ENCODE measurements around the gene DNMT3A. TPM values are rescaled to one million over a fixed set of nuclear protein-coding genes. Genes with fewer than 3 reads are reported as not detected.

DNMT3A gene
- total and polyA plus RNA-seq, 2 experiments from 2014 or later, result 47.2 to 80.4 TPM

- no peaks in the 10 kb centered on the region; the same call in 1 of the 2 replicates for H3K36me3 ChIP-seq (ENCODE audit: insufficient read depth)
- no peaks in the 10 kb centered on the region for H3K36me3 Mint-ChIP-seq (ENCODE audit: low read depth)
- no peak overlapping the region for H3K4me2 ChIP-seq
- H3K4me1 ChIP-seq (ENCODE audit: insufficient read depth), result peaks cover 10% of the 10 kb centered on the region
- no peaks in the 10 kb centered on the region for H3K27me3 ChIP-seq (ENCODE audit: insufficient read depth)
- no peak overlapping the region for H3K27ac ChIP-seq (ENCODE audit: low read depth)
- H4K20me1 ChIP-seq (replicated peaks; ENCODE audit: insufficient read depth), result no peaks in the 10 kb centered on the region
- DNase-seq (ENCODE audit: low spot score) (no peak), ATAC-seq (no peak)
- no peak overlapping the region for H3K27ac Mint-ChIP-seq
- no peaks in the 10 kb centered on the region for H3K79me2 ChIP-seq (replicated peaks; ENCODE audit: insufficient read depth)
- H3K9me2 ChIP-seq (ENCODE audit: insufficient read depth), result no peaks in the 10 kb centered on the region
- peaks cover 30% of the 10 kb centered on the region for H3K4me1 Mint-ChIP-seq
- H3K9me3 Mint-ChIP-seq, result no peaks in the 10 kb centered on the region
- H3F3A ChIP-seq (replicated peaks; ENCODE audit: low read depth), result no peaks in the 10 kb centered on the region
- peaks cover 17% of the 10 kb centered on the region for H3K27me3 Mint-ChIP-seq (ENCODE audit: insufficient read depth, low read depth, poor library complexity)
- H3K4me3 Mint-ChIP-seq, result no peak overlapping the region
- H3K4me3 ChIP-seq, result no peak overlapping the region
- H2AFZ ChIP-seq, result no peak overlapping the region
- TF ChIP-seq CTCF (conservative IDR thresholded peaks at IDR 0.05; ENCODE audit: low read depth in 2 of 2) (no peak), ZNF114 (CRISPR knock-in tag; IDR thresholded peaks at IDR 0.05) (no peak), POLR2AphosphoS5 (IDR thresholded peaks at IDR 0.05; ENCODE audit: low read depth) (no peak), EZH2 (IDR thresholded peaks at IDR 0.05; ENCODE audit: low read depth, unreplicated experiment) (no peak), ZNF462 (CRISPR knock-in tag; IDR thresholded peaks at IDR 0.05) (no peak)
Observed at GRCh38 chr2:25290811-25291495, 50.8 kb downstream of the DNMT3A start.

Measured in GM23338 (cell line).